Endothelial cell (in vitro differentiated cells): Measurements from ENCODE around the gene SLC6A18. TPM values are rescaled to one million over a fixed set of nuclear protein-coding genes. Genes with fewer than 3 reads are reported as not detected.

Experiments used
- DNase-seq: peaks from one replicate; pipeline ENCODE4 v3.0.0; 2021; ENCODE audit warnings: low spot score
- H3K27ac Mint-ChIP-seq: one replicate; pipeline ENCODE4 v1.8.0; 2021; ENCODE audit warnings: mixed read lengths, inconsistent platforms; ENCODE audit not compliant: unreplicated experiment
- H3K27me3 Mint-ChIP-seq: one replicate; pipeline ENCODE4 v1.8.0; 2021; ENCODE audit warnings: mild to moderate bottlenecking, moderate library complexity, mixed read lengths, inconsistent platforms; ENCODE audit not compliant: unreplicated experiment
- H3K36me3 Mint-ChIP-seq: one replicate; pipeline ENCODE4 v1.8.0; 2021; ENCODE audit warnings: mild to moderate bottlenecking, low read depth, mixed read lengths, inconsistent platforms; ENCODE audit not compliant: unreplicated experiment
- H3K4me1 Mint-ChIP-seq: one replicate; pipeline ENCODE4 v1.8.0; 2021; ENCODE audit warnings: mild to moderate bottlenecking, mixed read lengths, inconsistent platforms; ENCODE audit not compliant: unreplicated experiment
- H3K4me3 Mint-ChIP-seq: one replicate; pipeline ENCODE4 v1.8.0; 2021; ENCODE audit warnings: mild to moderate bottlenecking, mixed read lengths, inconsistent platforms; ENCODE audit not compliant: unreplicated experiment
- H3K9me3 Mint-ChIP-seq: one replicate; pipeline ENCODE4 v1.8.0; 2021; ENCODE audit warnings: mixed read lengths, inconsistent platforms; ENCODE audit not compliant: unreplicated experiment
- CTCF ChIP-seq: fragments of 200-600 bp; sonication (generic); IDR thresholded peaks from one replicate; pipeline ENCODE4 v1.5.0; 2021; ENCODE audit warnings: antibody characterized with exemption; ENCODE audit not compliant: unreplicated experiment
- total RNA-seq: library from RNA; stranded (reverse); fragmentation: NEBNext Ultra II Directional; extraction: Animal tissue kit (Norgen Biotek cat#: 25700); gene quantifications from one replicate; pipeline ENCODE4 v1.2.1, GENCODE V29; 2021; ENCODE audit not compliant: unreplicated experiment

Gene SLC6A18
- total RNA-seq, 1 donor from 2014 or later: not detected

GRCh38 chr5:1220351-1220750, 4.8 kb upstream of the SLC6A18 start:
- Mint-ChIP-seq H3K9me3 (no peaks in the 10 kb centered on the region), H3K27ac (no peak overlapping the region), H3K36me3 (peaks cover 6% of the 10 kb centered on the region), H3K4me1 (no peaks in the 10 kb centered on the region), H3K27me3 (peaks cover 7% of the 10 kb centered on the region), H3K4me3 (no peak overlapping the region)
- DNase-seq: no peak
- TF ChIP-seq CTCF: no peak

- DNase-seq: no peak
- Mint-ChIP-seq H3K9me3 (no peaks in the 10 kb centered on the region), H3K27ac (no peak overlapping the region), H3K36me3 (peaks cover 2% of the 10 kb centered on the region), H3K4me1 (no peaks in the 10 kb centered on the region), H3K27me3 (peaks cover 3% of the 10 kb centered on the region), H3K4me3 (no peak overlapping the region)
- TF ChIP-seq CTCF: no peak
Observed at GRCh38 chr5:1220831-1221230, 4.3 kb upstream of the SLC6A18 start.

- Mint-ChIP-seq H3K36me3 (no peaks in the 10 kb centered on the region), H3K4me3 (no peak overlapping the region), H3K27ac (no peak overlapping the region), H3K27me3 (peaks cover 5% of the 10 kb centered on the region), H3K9me3 (no peaks in the 10 kb centered on the region), H3K4me1 (no peaks in the 10 kb centered on the region)
- no peak for TF ChIP-seq CTCF
- no peak for DNase-seq
Observed at GRCh38 chr5:1221721-1222120, 3.5 kb upstream of the SLC6A18 start.

DNA sequence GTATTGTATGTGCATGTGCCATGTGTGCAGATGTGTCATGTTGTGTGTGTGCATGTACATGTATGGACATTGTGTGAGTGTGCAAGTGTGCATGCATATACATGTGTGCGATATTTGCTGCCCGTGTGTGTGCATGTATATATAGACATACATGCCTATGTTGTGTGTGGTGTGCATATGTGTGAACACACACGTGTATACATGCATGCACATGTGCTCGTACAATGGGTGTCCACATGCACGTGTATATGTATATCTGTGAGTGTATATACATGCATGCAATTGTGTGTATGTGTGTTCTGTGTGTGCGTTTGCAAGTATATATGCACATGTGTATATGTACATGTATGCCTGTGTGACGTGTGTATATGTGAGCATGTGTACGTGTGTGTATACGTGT, 3.0 kb upstream of the SLC6A18 start:
- no peaks in the 10 kb centered on the region for H3K4me1 Mint-ChIP-seq
- no peak for TF ChIP-seq CTCF
- H3K9me3 Mint-ChIP-seq: no peaks in the 10 kb centered on the region
- DNase-seq: no peak
- peaks cover 5% of the 10 kb centered on the region for H3K27me3 Mint-ChIP-seq
- no peak overlapping the region for H3K4me3 Mint-ChIP-seq
- no peaks in the 10 kb centered on the region for H3K36me3 Mint-ChIP-seq
- no peak overlapping the region for H3K27ac Mint-ChIP-seq

GRCh38 chr5:1222621-1223277, 2.4 kb upstream of the SLC6A18 start:
- no peaks in the 10 kb centered on the region for H3K36me3 Mint-ChIP-seq

More at GRCh38 chr5:1222621-1223277, 2.4 kb upstream of the SLC6A18 start:
- TF ChIP-seq CTCF: no peak
- Mint-ChIP-seq H3K4me1 (no peaks in the 10 kb centered on the region), H3K4me3 (no peak overlapping the region), H3K9me3 (no peaks in the 10 kb centered on the region), H3K27ac (no peak overlapping the region), H3K27me3 (peaks cover 5% of the 10 kb centered on the region)
- no peak for DNase-seq
